HCT116 (cell line): Measurements from ENCODE around the gene CASTOR1. TPM values are rescaled to one million over a fixed set of nuclear protein-coding genes. Genes with fewer than 3 reads are reported as not detected.

Experiments
- ATAC-seq: fragments of 200-7000 bp; cut with Tn5 transposase; 2 replicates; pipeline ENCODE4 v1.9.1; 2020; ENCODE audit warnings: mild to moderate bottlenecking, moderate library complexity
- BruUV-seq: library from RNA; stranded (reverse); fragments of 400-500 nt; replicated peaks from 2 replicates; lab custom pipeline; 2021; lab: Mats Ljungman, UMichigan
- CTCF ChIA-PET: fragments of 300-600 bp; sonication (Branson Sonifier 250); formaldehyde crosslinking; loops from one replicate; lab custom pipeline; 2021; ENCODE audit warnings: antibody characterized with exemption; lab: Charles Lee
- POLR2A ChIA-PET: fragments of 300-600, 350-600 bp; sonication (Branson Sonifier 250); formaldehyde crosslinking; loops from one replicate; lab custom pipeline; 2021; ENCODE audit warnings: antibody characterized with exemption; lab: Charles Lee
- RAD21 ChIA-PET, 2 experiments: fragments of 300-600 bp; sonication (Branson Sonifier 250); formaldehyde crosslinking; loops; one replicate each; lab custom pipeline; 2023; ENCODE audit warnings: low total read pairs in 2 of 2; ENCODE audit not compliant: uncharacterized antibody in 2 of 2, unreplicated experiment in 2 of 2, low non-redundant PET in 1 of 2; lab: Charles Lee
- DNase-seq: peaks from one replicate; pipeline ENCODE4 v3.0.0-alpha.2; 2010; ENCODE audit warnings: low read depth, low spot score
- H2AFZ ChIP-seq: fragments of 200-600 bp; shearing (Covaris generic), sonication (generic); 2 replicates; pipeline ENCODE4 v1.6.1; 2017; ENCODE audit warnings: low read depth, mixed run types, mixed read lengths, antibody characterized with exemption, low read length; ENCODE audit not compliant: poor library complexity, severe bottlenecking
- H3K27ac ChIP-seq: 2 replicates; pipeline ENCODE4 v1.5.1; 2012; ENCODE audit warnings: low read depth, low read length
- H3K27me3 ChIP-seq: fragments of 200-600 bp; sonication (generic); 2 replicates; pipeline ENCODE4 v1.6.1; 2016; ENCODE audit warnings: mixed run types, low read length, mixed read lengths; ENCODE audit not compliant: insufficient read depth
- H3K36me3 ChIP-seq, 2 experiments: fragments of 200-500 bp in 1 of 2; fragments of 200-600 bp in 1 of 2; sonication (Bioruptor generic) in 1 of 2; sonication (generic) in 1 of 2; 2 replicates each; pipeline versions ENCODE4 v1.5.1 to v1.6.1; 2014 to 2016; ENCODE audit warnings: low read length in 2 of 2, inconsistent platforms in 1 of 2, mixed read lengths in 1 of 2, mixed run types in 1 of 2; ENCODE audit not compliant: insufficient read depth in 2 of 2, control insufficient read depth in 1 of 2
- H3K4me1 ChIP-seq, 2 experiments: fragments of 200-600 bp in 1 of 2; sonication (generic) in 1 of 2; 2 replicates each; pipeline versions ENCODE4 v1.5.1 to v1.6.1; 2012 to 2017; ENCODE audit warnings: low read length in 2 of 2, inconsistent platforms in 1 of 2, mild to moderate bottlenecking in 1 of 2, mixed read lengths in 1 of 2, mixed run types in 1 of 2, moderate library complexity in 1 of 2; ENCODE audit not compliant: insufficient read depth in 2 of 2, control insufficient read depth in 1 of 2
- H3K4me2 ChIP-seq: fragments of 200-600 bp; sonication (generic); 2 replicates; pipeline ENCODE4 v1.6.1; 2017; ENCODE audit warnings: mixed run types, low read length, mixed read lengths
- H3K4me3 ChIP-seq, 2 experiments: fragments of 200-600 bp in 1 of 2; sonication (generic) in 1 of 2; replicated peaks in 1 of 2; 2 replicates each; pipeline ENCODE4 v1.5.1; 2011 to 2016; ENCODE audit warnings: low read length in 2 of 2, control low read depth in 1 of 2, low read depth in 1 of 2, mild to moderate bottlenecking in 1 of 2, mixed read lengths in 1 of 2, mixed run types in 1 of 2
- H3K79me2 ChIP-seq: fragments of 200-600 bp; sonication (generic); 2 replicates; pipeline ENCODE4 v1.6.1; 2017; ENCODE audit warnings: mild to moderate bottlenecking, mixed run types, low read length, moderate library complexity, mixed read lengths; ENCODE audit not compliant: insufficient read depth
- H3K9ac ChIP-seq: fragments of 200-600 bp; sonication (generic); 2 replicates; pipeline ENCODE4 v1.6.1; 2016; ENCODE audit warnings: low read length, mixed read lengths
- H3K9me2 ChIP-seq: fragments of 200-600 bp; sonication (generic), shearing (Covaris generic); 2 replicates; pipeline ENCODE4 v1.6.1; 2017; ENCODE audit warnings: mixed run types, mild to moderate bottlenecking, moderate library complexity; ENCODE audit not compliant: insufficient read depth
- H3K9me3 ChIP-seq, 2 experiments: fragments of 200-500 bp in 1 of 2; fragments of 200-600 bp in 1 of 2; sonication (Bioruptor generic) in 1 of 2; sonication (generic) in 1 of 2; 2 replicates each; pipeline ENCODE4 v1.6.1; 2014 to 2017; ENCODE audit warnings: low read length in 2 of 2, mixed read lengths in 2 of 2, inconsistent platforms in 1 of 2, low read depth in 1 of 2, mild to moderate bottlenecking in 1 of 2, mixed run types in 1 of 2, moderate library complexity in 1 of 2; ENCODE audit not compliant: control insufficient read depth in 1 of 2, insufficient read depth in 1 of 2
- H4K20me1 ChIP-seq: fragments of 200-600 bp; sonication (generic), shearing (Covaris generic); 2 replicates; pipeline ENCODE4 v1.6.1; 2017; ENCODE audit warnings: mixed run types, mild to moderate bottlenecking, moderate library complexity; ENCODE audit not compliant: insufficient read depth
- CEBPB ChIP-seq: IDR thresholded peaks from 2 replicates; pipeline ENCODE4 v1.6.1; 2012; ENCODE audit warnings: low read depth
- EGR1 ChIP-seq: IDR thresholded peaks from 2 replicates; pipeline ENCODE4 v1.6.1; 2012; ENCODE audit warnings: low read depth
- ELF1 ChIP-seq: IDR thresholded peaks from 2 replicates; pipeline ENCODE4 v1.6.1; 2012; ENCODE audit warnings: low read depth, borderline replicate concordance
- EZH2 ChIP-seq: fragments of 200-600 bp; sonication (generic); IDR thresholded peaks from 2 replicates; pipeline ENCODE4 v1.6.1; 2017; ENCODE audit warnings: antibody characterized with exemption, mixed run types
- EZH2phosphoT487 ChIP-seq: fragments of 200-600 bp; IDR thresholded peaks from 2 replicates; pipeline ENCODE4 v1.6.1; 2018; ENCODE audit warnings: antibody characterized with exemption, borderline replicate concordance
- FOSL1 ChIP-seq: IDR thresholded peaks from 2 replicates; pipeline ENCODE4 v1.6.1; 2012; ENCODE audit warnings: low read depth
- JUND ChIP-seq: IDR thresholded peaks from 2 replicates; pipeline ENCODE4 v1.6.1; 2012
- MAX ChIP-seq: IDR thresholded peaks from 2 replicates; pipeline ENCODE4 v1.6.1; 2012
- POLR2A ChIP-seq: IDR thresholded peaks from 2 replicates; pipeline ENCODE4 v1.7.0; 2011; ENCODE audit warnings: borderline replicate concordance; ENCODE audit not compliant: insufficient read depth, insufficient read length; ENCODE audit errors: extremely low read depth
- SIN3A ChIP-seq: IDR thresholded peaks from 2 replicates; pipeline ENCODE4 v1.6.1; 2012; ENCODE audit warnings: low read depth
- YY1 ChIP-seq: IDR thresholded peaks from 2 replicates; pipeline ENCODE4 v1.6.1; 2011; ENCODE audit warnings: low read length, low read depth, moderate library complexity, mild to moderate bottlenecking; ENCODE audit not compliant: insufficient replicate concordance; ENCODE audit errors: extremely low read depth
- intact Hi-C: fragments of 100-400 bp; cut with micrococcal nuclease; formaldehyde crosslinking; loops from 2 replicates; pipeline ENCODE4 v1.10.0; 2022
- total RNA-seq: library from RNA; stranded (reverse); gene quantifications from one replicate; pipeline ENCODE4 v1.2.1, GENCODE V29; 2021; ENCODE audit not compliant: unreplicated experiment
- TF ChIP-seq, protein P1 (sequence below): IDR thresholded peaks from 2 replicates; pipeline ENCODE4 v1.6.1; 2012; ENCODE audit warnings: low read depth
- TF ChIP-seq, protein P2 (sequence below), 3 experiments: fragments of 200-600 bp in 1 of 3; sonication (generic) in 1 of 3; IDR thresholded peaks in 2 of 3; conservative IDR thresholded peaks in 1 of 3; 2 replicates each; pipeline ENCODE4 v1.5.1; 2012 to 2017; ENCODE audit warnings: low read depth in 2 of 3, low read length in 2 of 3, antibody characterized with exemption in 1 of 3, borderline replicate concordance in 1 of 3, control low read depth in 1 of 3, mild to moderate bottlenecking in 1 of 3, mixed read lengths in 1 of 3, mixed run types in 1 of 3, moderate library complexity in 1 of 3; ENCODE audit not compliant: insufficient read depth in 1 of 3
- TF ChIP-seq, protein P3 (sequence below): IDR thresholded peaks from 2 replicates; pipeline ENCODE4 v1.6.1; 2012

The CASTOR1 gene
- total RNA-seq, 1 experiment from 2014 or later, result 6.5 TPM

DNA sequence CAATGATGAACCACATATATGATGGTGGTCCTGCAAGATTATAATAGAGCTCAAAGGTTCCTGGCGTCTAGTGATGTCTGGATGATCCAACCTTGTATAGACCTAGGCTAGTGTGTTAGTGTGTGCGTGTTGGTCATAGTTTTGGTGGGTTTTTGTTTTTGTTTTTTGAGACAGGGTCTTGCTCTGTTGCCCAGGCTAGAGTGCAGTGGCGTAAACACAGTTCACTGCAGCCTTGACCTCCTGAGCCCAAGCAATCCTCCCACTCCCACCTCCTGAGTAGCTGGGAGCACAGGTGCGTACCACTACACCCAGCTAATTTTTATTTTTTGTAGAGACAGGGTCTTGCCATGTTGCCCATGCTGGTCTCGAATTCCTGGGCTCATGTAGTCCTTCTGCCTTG is 9.4 kb downstream of the CASTOR1 start:
- TF ChIP-seq EZH2 (no peak), POLR2A (no peak), JUND (no peak), CEBPB (no peak), FOSL1 (no peak), EGR1 (no peak), YY1 (no peak), MAX (no peak), ELF1 (no peak), EZH2phosphoT487 (no peak), SIN3A (no peak)
- TF ChIP-seq, protein P1, sequence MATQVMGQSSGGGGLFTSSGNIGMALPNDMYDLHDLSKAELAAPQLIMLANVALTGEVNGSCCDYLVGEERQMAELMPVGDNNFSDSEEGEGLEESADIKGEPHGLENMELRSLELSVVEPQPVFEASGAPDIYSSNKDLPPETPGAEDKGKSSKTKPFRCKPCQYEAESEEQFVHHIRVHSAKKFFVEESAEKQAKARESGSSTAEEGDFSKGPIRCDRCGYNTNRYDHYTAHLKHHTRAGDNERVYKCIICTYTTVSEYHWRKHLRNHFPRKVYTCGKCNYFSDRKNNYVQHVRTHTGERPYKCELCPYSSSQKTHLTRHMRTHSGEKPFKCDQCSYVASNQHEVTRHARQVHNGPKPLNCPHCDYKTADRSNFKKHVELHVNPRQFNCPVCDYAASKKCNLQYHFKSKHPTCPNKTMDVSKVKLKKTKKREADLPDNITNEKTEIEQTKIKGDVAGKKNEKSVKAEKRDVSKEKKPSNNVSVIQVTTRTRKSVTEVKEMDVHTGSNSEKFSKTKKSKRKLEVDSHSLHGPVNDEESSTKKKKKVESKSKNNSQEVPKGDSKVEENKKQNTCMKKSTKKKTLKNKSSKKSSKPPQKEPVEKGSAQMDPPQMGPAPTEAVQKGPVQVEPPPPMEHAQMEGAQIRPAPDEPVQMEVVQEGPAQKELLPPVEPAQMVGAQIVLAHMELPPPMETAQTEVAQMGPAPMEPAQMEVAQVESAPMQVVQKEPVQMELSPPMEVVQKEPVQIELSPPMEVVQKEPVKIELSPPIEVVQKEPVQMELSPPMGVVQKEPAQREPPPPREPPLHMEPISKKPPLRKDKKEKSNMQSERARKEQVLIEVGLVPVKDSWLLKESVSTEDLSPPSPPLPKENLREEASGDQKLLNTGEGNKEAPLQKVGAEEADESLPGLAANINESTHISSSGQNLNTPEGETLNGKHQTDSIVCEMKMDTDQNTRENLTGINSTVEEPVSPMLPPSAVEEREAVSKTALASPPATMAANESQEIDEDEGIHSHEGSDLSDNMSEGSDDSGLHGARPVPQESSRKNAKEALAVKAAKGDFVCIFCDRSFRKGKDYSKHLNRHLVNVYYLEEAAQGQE, result no peak
- TF ChIP-seq, protein P2, sequence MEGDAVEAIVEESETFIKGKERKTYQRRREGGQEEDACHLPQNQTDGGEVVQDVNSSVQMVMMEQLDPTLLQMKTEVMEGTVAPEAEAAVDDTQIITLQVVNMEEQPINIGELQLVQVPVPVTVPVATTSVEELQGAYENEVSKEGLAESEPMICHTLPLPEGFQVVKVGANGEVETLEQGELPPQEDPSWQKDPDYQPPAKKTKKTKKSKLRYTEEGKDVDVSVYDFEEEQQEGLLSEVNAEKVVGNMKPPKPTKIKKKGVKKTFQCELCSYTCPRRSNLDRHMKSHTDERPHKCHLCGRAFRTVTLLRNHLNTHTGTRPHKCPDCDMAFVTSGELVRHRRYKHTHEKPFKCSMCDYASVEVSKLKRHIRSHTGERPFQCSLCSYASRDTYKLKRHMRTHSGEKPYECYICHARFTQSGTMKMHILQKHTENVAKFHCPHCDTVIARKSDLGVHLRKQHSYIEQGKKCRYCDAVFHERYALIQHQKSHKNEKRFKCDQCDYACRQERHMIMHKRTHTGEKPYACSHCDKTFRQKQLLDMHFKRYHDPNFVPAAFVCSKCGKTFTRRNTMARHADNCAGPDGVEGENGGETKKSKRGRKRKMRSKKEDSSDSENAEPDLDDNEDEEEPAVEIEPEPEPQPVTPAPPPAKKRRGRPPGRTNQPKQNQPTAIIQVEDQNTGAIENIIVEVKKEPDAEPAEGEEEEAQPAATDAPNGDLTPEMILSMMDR (IDR thresholded peaks at IDR 0.05 in 2 of 3, conservative IDR thresholded peaks at IDR 0.05 in 1 of 3; ENCODE audit: borderline replicate concordance in 1 of 3, insufficient read depth in 1 of 3, low read depth in 2 of 3, low read length in 2 of 3), result no peak
- TF ChIP-seq, protein P3, sequence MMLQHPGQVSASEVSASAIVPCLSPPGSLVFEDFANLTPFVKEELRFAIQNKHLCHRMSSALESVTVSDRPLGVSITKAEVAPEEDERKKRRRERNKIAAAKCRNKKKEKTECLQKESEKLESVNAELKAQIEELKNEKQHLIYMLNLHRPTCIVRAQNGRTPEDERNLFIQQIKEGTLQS, result no peak
- BruUV-seq, result no TSS peak
- intact Hi-C loops, result no loop called here
- Histone ChIP-seq H3K9ac (no peak overlapping the region), H3K4me3 (no peak overlapping the region), H3K27me3 (no peaks in the 10 kb centered on the region), H3K27ac (no peak overlapping the region), H2AFZ (no peak overlapping the region), H3K4me1 (peaks cover 5 to 21% of the 10 kb centered on the region in 2 experiments; a peak in 3 of 4 replicates), H3K79me2 (no peaks in the 10 kb centered on the region), H3K4me2 (no peak overlapping the region), H3K9me2 (no peaks in the 10 kb centered on the region), H3K36me3 (no peaks in the 10 kb centered on the region), H3K9me3 (no peaks in the 10 kb centered on the region), H4K20me1 (no peaks in the 10 kb centered on the region)
- no peak for ATAC-seq
- ChIA-PET RAD21 (interaction anchor here in 1 of 2 experiments (0.6 kb wide), 1 partner anchor 43 kb away, joined by 5 read pairs; no protein-coding TSS in a partner anchor), POLR2A (no interaction called here), CTCF (interaction anchor here (0.6 to 0.9 kb wide), 2 partner anchors 17 to 553 kb away, joined by 3 to 6 read pairs; no protein-coding TSS in a partner anchor)
- DNase-seq, result no peak
